Esophagus (tissue), 2 donors: Measurements from ENCODE around the gene MS4A6A. TPM values are rescaled to one million over a fixed set of nuclear protein-coding genes. Genes with fewer than 3 reads are reported as not detected.
"Not testable (repeated sequence)": the region's sequence is repeated elsewhere in the genome, so short reads cannot be mapped to it uniquely, and the experiment has no call there.

Source experiments
- H3K27ac ChIP-seq, 2 donors: one replicate each; pipeline ENCODE4 v1.5.1; 2013; ENCODE audit warnings: low read depth in 2 of 2, mild to moderate bottlenecking in 2 of 2, inconsistent platforms in 1 of 2, low read length in 1 of 2, moderate library complexity in 1 of 2
- H3K27me3 ChIP-seq, 2 donors: one replicate each; pipeline ENCODE4 v1.6.1; 2013; ENCODE audit warnings: low read length in 2 of 2, control low read depth in 1 of 2, mild to moderate bottlenecking in 1 of 2; ENCODE audit not compliant: insufficient read depth in 2 of 2, control insufficient read depth in 1 of 2
- H3K36me3 ChIP-seq, 2 donors: one replicate each; pipeline ENCODE4 v1.6.1; 2013; ENCODE audit warnings: low read length in 1 of 2; ENCODE audit not compliant: control insufficient read depth in 2 of 2, insufficient read depth in 2 of 2
- H3K4me1 ChIP-seq, 2 donors: one replicate each; pipeline ENCODE4 v1.6.1; 2013; ENCODE audit warnings: low read length in 1 of 2; ENCODE audit not compliant: control insufficient read depth in 2 of 2, insufficient read depth in 2 of 2
- H3K4me3 ChIP-seq, 2 donors: one replicate each; pipeline ENCODE4 v1.5.1; 2013; ENCODE audit warnings: low read length in 2 of 2, mild to moderate bottlenecking in 2 of 2, low read depth in 1 of 2, moderate library complexity in 1 of 2
- H3K9me3 ChIP-seq, 2 donors: one replicate each; pipeline ENCODE4 v1.6.1; 2013; ENCODE audit warnings: mild to moderate bottlenecking in 2 of 2, low read depth in 1 of 2, low read length in 1 of 2, moderate library complexity in 1 of 2; ENCODE audit not compliant: control insufficient read depth in 2 of 2, insufficient read depth in 1 of 2
- WGBS, 2 donors: extraction: QIAGEN DNeasy Blood & Tissue Kit; methylation state at CpG; one replicate each; pipeline ENCODE4 v1.1.7; 2013; 5-methylcytosine and 5-hydroxymethylcytosine counted together
- polyA plus RNA-seq, 2 donors: library from polyadenylated mRNA; stranded (reverse); fragments of 200-250 nt; gene quantifications; one replicate each; pipeline ENCODE4 v1.2.3, GENCODE V29; 2013
- donor health status: healthy with polysubstance abuse.
- donor health status: Bipolar disorder and iron deficiency.

MS4A6A gene
- polyA plus RNA-seq, 2 donors, result 7.4 to 11.4 TPM

- no peaks in the 10 kb centered on the region for H3K36me3 ChIP-seq
- H3K4me3 ChIP-seq, result no peak overlapping the region
- no peak overlapping the region for H3K27ac ChIP-seq
- WGBS, 2 donors, result 52 to 57% methylated on average over 2 of the region's 2 CpGs
- no peaks in the 10 kb centered on the region for H3K4me1 ChIP-seq
- H3K9me3 ChIP-seq, result peaks cover 7 to 11% of the 10 kb centered on the region in 2 donors
- no peaks in the 10 kb centered on the region for H3K27me3 ChIP-seq
These were observed 17.3 kb downstream of the MS4A6A start for GRCh38 chr11:60165538-60165937.

GRCh38 chr11:60164550-60165075, 18.3 kb downstream of the MS4A6A start:
- H3K27ac ChIP-seq, result no peak overlapping the region
- no peaks in the 10 kb centered on the region for H3K4me1 ChIP-seq
- no peak overlapping the region for H3K4me3 ChIP-seq
- H3K27me3 ChIP-seq, result no peaks in the 10 kb centered on the region
- no peaks in the 10 kb centered on the region for H3K36me3 ChIP-seq
- peaks cover 7 to 11% of the 10 kb centered on the region in 2 donors for H3K9me3 ChIP-seq
- WGBS, 2 donors, result 78 to 95% methylated on average over 1 of the region's 1 CpG

- no peaks in the 10 kb centered on the region for H3K4me1 ChIP-seq
- no peak overlapping the region for H3K27ac ChIP-seq
- no peaks in the 10 kb centered on the region for H3K9me3 ChIP-seq
- no peaks in the 10 kb centered on the region for H3K36me3 ChIP-seq
- no peak overlapping the region for H3K4me3 ChIP-seq
- no peaks in the 10 kb centered on the region for H3K27me3 ChIP-seq
- WGBS, 2 donors, result 69 to 74% methylated on average over 4 of the region's 4 CpGs
These were observed 21.1 kb downstream of the MS4A6A start for GRCh38 chr11:60161766-60162165.

- WGBS, 2 donors, result 62 to 64% methylated on average over 2 of the region's 2 CpGs
- Histone ChIP-seq H3K4me3 (no peak overlapping the region), H3K4me1 (no peaks in the 10 kb centered on the region)
These were observed 21.8 kb downstream of the MS4A6A start for GRCh38 chr11:60161107-60161506.

GRCh38 chr11:60159868-60160267, 23.0 kb downstream of the MS4A6A start:
- H3K27me3 ChIP-seq, result no peaks in the 10 kb centered on the region
- H3K36me3 ChIP-seq, result no peaks in the 10 kb centered on the region
- WGBS, 2 donors, result 31 to 44% methylated on average over 1 of the region's 1 CpG
- H3K4me1 ChIP-seq, result no peaks in the 10 kb centered on the region
- H3K27ac ChIP-seq, result no peak overlapping the region
- H3K9me3 ChIP-seq, result no peaks in the 10 kb centered on the region
- H3K4me3 ChIP-seq, result no peak overlapping the region

More at GRCh38 chr11:60161107-60161506, 21.8 kb downstream of the MS4A6A start:
- Histone ChIP-seq H3K27me3 (no peaks in the 10 kb centered on the region), H3K36me3 (no peaks in the 10 kb centered on the region), H3K9me3 (no peaks in the 10 kb centered on the region), H3K27ac (no peak overlapping the region)

- WGBS, 2 donors, result 28 to 48% methylated on average over 2 of the region's 2 CpGs
- Histone ChIP-seq H3K27ac (no peak overlapping the region), H3K9me3 (no peaks in the 10 kb centered on the region), H3K4me1 (no peaks in the 10 kb centered on the region), H3K27me3 (no peaks in the 10 kb centered on the region), H3K4me3 (no peak overlapping the region), H3K36me3 (no peaks in the 10 kb centered on the region)
These were observed 23.6 kb downstream of the MS4A6A start for GRCh38 chr11:60159284-60159683.

DNA sequence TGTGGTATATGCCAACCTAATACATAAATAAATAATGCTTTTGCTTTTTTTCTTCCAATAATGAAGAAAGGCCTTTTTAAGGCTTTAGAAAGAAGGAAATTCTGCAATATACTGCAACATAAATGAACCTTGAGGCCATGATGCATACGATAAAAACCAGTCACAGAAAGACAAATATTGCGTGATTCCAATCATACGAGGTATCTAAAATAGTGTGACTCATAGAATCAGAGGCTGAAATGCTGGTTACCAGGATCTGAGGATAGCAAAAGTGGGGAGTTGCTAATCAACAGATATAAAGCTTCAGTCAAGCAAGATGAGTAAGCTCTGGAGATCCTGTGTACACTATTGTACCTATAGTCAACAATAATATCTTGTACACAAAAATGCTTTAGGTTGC, 24.2 kb downstream of the MS4A6A start:
- no peak overlapping the region for H3K4me3 ChIP-seq
- H3K27me3 ChIP-seq, result no peaks in the 10 kb centered on the region
- no peaks in the 10 kb centered on the region for H3K4me1 ChIP-seq
- no peaks in the 10 kb centered on the region for H3K36me3 ChIP-seq
- no peak overlapping the region for H3K27ac ChIP-seq
- 55 to 58% methylated on average over 3 of the region's 3 CpGs for WGBS, 2 donors
- H3K9me3 ChIP-seq, result no peaks in the 10 kb centered on the region

GRCh38 chr11:60155931-60156330, 27.0 kb downstream of the MS4A6A start:
- no peak overlapping the region for H3K27ac ChIP-seq
- H3K9me3 ChIP-seq, result no peaks in the 10 kb centered on the region
- no peaks in the 10 kb centered on the region for H3K27me3 ChIP-seq
- H3K4me1 ChIP-seq, result no peaks in the 10 kb centered on the region
- no peak overlapping the region for H3K4me3 ChIP-seq
- H3K36me3 ChIP-seq, result no peaks in the 10 kb centered on the region
- 67 to 68% methylated on average over 3 of the region's 3 CpGs for WGBS, 2 donors

GRCh38 chr11:60152727-60153126, 30.2 kb downstream of the MS4A6A start:
- H3K36me3 ChIP-seq, H3K27me3 ChIP-seq, H3K9me3 ChIP-seq, H3K4me3 ChIP-seq, H3K27ac ChIP-seq, H3K4me1 ChIP-seq: not testable (repeated sequence)

DNA sequence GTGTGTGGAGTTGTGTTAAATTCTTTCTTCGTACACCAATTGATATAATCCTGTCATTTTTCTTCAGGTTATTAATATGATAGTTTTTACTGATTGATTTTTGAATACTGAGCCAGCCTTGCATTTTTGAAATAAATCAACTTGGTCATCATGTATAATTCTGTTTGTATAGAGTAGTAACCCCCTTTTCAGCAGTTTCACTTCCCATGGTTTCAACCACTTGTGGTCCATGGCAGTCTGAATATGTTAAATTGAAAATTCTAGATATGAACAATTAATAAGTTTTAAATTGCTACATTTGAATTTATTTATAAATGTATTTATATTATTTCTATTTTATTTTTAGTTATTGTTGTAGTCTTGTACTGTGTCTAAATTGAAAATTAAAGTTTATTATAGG, 32.6 kb downstream of the MS4A6A start:
- Histone ChIP-seq H3K27me3 (no peaks in the 10 kb centered on the region), H3K4me1 (no peaks in the 10 kb centered on the region), H3K9me3 (no peaks in the 10 kb centered on the region), H3K27ac (no peak overlapping the region), H3K4me3 (no peak overlapping the region), H3K36me3 (no peaks in the 10 kb centered on the region)
- WGBS, 2 donors, result 89% methylated on average over 1 of the region's 1 CpG
